GM12891 (cell line): Measurements from ENCODE around the gene CCSER2.
A peak's percentile ranks its signal among the peaks of the same experiment; 100 is the strongest.

Experiments
- DNase-seq: peaks from one replicate; pipeline ENCODE4 v3.0.0; 2011; ENCODE audit warnings: low spot score; ENCODE audit not compliant: insufficient read length
- FAIRE-seq: peaks from 2 replicates; lab custom pipeline; 2011; peaks lifted over from hg19 to GRCh38; lab: Jason Lieb, UNC
- PAX5 ChIP-seq: IDR thresholded peaks from 2 replicates; pipeline ENCODE4 v1.6.1; 2011; ENCODE audit warnings: low read length, moderate library complexity, mild to moderate bottlenecking; ENCODE audit not compliant: insufficient read depth, severe bottlenecking
- POLR2A ChIP-seq: IDR thresholded peaks from 2 replicates; pipeline ENCODE4 v1.6.1; 2011; ENCODE audit warnings: low read depth, low read length, control low read depth
- POLR2AphosphoS5 ChIP-seq: IDR thresholded peaks from 2 replicates; pipeline ENCODE4 v1.6.1; 2011; ENCODE audit warnings: low read depth, low read length, control low read depth
- POU2F2 ChIP-seq: IDR thresholded peaks from 2 replicates; pipeline ENCODE4 v1.6.1; 2011; ENCODE audit warnings: low read depth, mild to moderate bottlenecking, control low read depth, low read length, moderate library complexity
- SPI1 ChIP-seq: IDR thresholded peaks from 2 replicates; pipeline ENCODE4 v1.6.1; 2011; ENCODE audit warnings: low read depth, low read length, control low read depth
- TAF1 ChIP-seq: IDR thresholded peaks from 2 replicates; pipeline ENCODE4 v1.6.1; 2011; ENCODE audit warnings: low read depth, low read length, control low read depth

CCSER2 gene

DNA sequence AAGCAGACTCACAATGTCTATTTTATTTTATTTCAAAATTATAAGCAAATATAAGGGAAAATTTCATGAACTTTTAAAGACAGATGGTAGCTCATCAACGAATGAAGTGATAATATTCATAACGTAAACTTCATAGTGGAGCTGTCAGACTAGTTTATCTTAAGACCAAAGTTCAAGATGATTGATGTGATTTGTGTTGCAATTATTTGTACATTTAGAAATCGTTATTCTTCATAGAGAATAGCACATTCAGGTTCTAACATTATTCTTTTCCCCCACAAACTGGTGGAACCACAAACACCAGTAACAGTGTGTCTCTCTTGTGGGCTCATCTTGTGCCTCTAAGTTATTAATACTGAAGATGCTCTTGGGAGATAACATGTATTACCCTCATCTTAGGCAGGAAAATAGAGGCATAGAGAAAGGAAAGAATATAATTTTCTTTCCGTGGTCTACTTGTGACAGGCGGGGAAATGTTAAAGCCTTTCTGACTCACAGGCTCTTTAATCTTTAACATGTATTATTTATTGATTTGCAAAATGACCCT lies 37.0 kb downstream of the CCSER2 start:
- no peak for TF ChIP-seq POLR2AphosphoS5
- TF ChIP-seq TAF1 = no peak
- TF ChIP-seq POLR2A = no peak
- TF ChIP-seq SPI1 = no peak
- no peak for TF ChIP-seq PAX5
- TF ChIP-seq POU2F2 = no peak
- FAIRE-seq = no peak
- no peak for DNase-seq

GRCh38 chr10:84366041-84366440 lies 37.7 kb downstream of the CCSER2 start:
- no peak for TF ChIP-seq POU2F2
- TF ChIP-seq POLR2A = no peak
- TF ChIP-seq POLR2AphosphoS5 = no peak
- TF ChIP-seq TAF1 = no peak
- TF ChIP-seq SPI1 = no peak
- no peak for TF ChIP-seq PAX5
- FAIRE-seq (no peak), DNase-seq (no peak)

- TF ChIP-seq POLR2AphosphoS5 (no peak), TAF1 (no peak), POU2F2 (no peak), PAX5 (no peak), POLR2A (no peak), SPI1 (no peak)
- FAIRE-seq = no peak
Observed at GRCh38 chr10:84367256-84367655, 38.9 kb downstream of the CCSER2 start.

GRCh38 chr10:84368828-84369227 lies 40.4 kb downstream of the CCSER2 start:
- DNase-seq (no peak), FAIRE-seq (no peak)
- no peak for TF ChIP-seq TAF1
- TF ChIP-seq POLR2AphosphoS5 = no peak
- no peak for TF ChIP-seq POU2F2
- no peak for TF ChIP-seq PAX5
- no peak for TF ChIP-seq POLR2A
- TF ChIP-seq SPI1 = no peak

More at GRCh38 chr10:84367256-84367655, 38.9 kb downstream of the CCSER2 start:
- no peak for DNase-seq

DNA sequence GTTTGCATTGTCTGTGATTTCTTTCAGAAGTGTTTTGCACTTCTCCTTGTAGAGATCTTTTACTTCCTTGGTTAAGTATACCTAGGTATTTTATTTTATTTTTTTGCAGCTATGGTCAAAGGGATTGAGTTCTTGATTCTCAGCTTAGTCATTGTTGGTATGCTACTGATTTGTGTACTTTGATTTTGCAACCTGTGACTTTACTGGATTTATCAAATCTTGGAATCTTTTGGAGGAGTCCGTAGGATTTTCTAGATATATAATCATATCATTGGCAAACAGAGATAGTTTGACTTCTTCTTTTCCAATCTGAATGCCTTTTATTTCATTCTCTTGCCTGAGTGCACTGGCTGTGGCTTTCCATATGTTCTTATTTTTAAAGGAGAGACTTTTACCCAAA lies 41.9 kb downstream of the CCSER2 start:
- DNase-seq (no peak), FAIRE-seq (no peak)
- no peak for TF ChIP-seq TAF1
- TF ChIP-seq POLR2A = no peak
- TF ChIP-seq POLR2AphosphoS5 = no peak
- TF ChIP-seq SPI1 = no peak
- TF ChIP-seq PAX5 = no peak
- no peak for TF ChIP-seq POU2F2

DNA sequence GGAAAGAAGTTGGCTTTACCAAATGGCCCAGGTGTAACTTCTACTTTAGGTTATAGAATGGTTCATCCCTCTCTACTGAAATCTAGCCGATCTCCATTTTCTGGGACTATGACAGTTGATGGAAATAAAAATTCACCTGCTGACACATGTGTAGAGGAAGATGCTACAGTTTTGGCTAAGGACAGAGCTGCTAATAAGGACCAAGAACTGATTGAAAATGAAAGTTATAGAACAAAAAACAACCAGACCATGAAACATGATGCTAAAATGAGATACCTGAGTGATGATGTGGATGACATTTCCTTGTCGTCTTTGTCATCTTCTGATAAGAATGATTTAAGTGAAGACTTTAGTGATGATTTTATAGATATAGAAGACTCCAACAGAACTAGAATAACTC lies 43.6 kb downstream of the CCSER2 start:
- TF ChIP-seq PAX5 (no peak), POLR2AphosphoS5 (no peak)

DNA sequence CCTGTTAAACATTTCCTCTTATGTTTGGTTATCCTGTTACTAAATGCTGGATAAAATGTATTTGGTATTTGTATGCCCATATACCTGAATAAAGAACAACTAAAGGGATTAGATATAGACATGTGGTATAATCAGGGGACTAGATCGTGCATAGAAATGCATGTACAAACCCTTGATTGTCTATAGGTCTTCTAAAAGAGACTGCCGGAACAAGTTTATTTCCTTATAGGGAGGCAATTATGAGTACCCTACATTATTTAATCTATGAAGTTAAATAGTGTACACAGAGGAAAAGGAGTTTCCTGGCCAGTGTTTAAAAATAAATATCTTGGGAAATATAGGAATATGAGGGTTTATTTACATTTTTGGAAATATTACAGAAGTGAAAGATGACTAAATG lies 44.6 kb downstream of the CCSER2 start:
- DNase-seq (no peak), FAIRE-seq (no peak)
- TF ChIP-seq POLR2A (no peak), SPI1 (no peak), PAX5 (no peak), TAF1 (no peak), POLR2AphosphoS5 (no peak), POU2F2 (no peak)

More for the DNA sequence above, 43.6 kb downstream of the CCSER2 start:
- DNase-seq = no peak
- no peak for FAIRE-seq

DNA sequence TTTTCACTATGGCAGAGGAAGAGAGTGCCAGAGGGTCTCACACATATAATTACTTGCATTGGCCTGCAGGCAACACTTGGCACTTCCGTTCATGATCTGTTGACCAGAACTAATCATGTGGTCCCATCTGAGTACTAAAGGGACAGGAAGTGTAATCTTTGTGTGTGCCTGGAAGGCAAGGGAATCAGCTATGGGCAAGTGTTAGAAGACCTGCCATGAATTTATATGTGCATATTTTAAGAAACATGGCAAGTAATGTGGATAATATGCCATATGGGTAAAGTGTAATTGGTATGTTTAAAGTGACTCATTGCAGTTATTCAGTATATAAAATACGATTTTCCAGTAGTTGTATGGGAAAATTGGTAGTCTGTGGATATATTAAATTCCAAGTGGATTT lies 46.1 kb downstream of the CCSER2 start:
- FAIRE-seq (peak; percentile 28), DNase-seq (no peak)
- TF ChIP-seq POLR2A (no peak), SPI1 (no peak), TAF1 (no peak), POLR2AphosphoS5 (no peak), PAX5 (no peak), POU2F2 (no peak)

DNA sequence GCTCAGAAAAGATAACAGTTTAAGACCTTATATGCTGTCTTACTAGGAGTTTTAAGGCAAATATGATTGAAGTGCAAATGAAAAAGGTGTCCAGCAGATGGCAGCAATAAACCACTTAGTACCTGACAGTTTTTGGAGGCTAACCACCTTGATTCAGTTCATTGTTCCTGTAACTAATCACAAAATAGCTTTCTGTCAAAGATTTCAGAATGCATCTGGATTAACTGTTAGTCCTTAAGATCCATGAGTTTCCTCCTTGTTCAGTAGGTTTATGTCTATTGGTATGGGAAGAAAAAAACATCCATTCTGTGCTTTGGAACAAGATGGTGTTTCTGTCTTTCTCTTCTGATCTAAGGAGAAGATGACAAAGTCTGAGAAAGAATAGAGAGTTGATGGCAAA lies 46.6 kb downstream of the CCSER2 start:
- FAIRE-seq (peak; percentile 95), DNase-seq (no peak)
- TF ChIP-seq POLR2A (no peak), POLR2AphosphoS5 (no peak), SPI1 (no peak), TAF1 (no peak), PAX5 (no peak), POU2F2 (no peak)

GRCh38 chr10:84375881-84376280 lies 47.5 kb downstream of the CCSER2 start:
- FAIRE-seq = peak; percentile 41
- no peak for DNase-seq
- TF ChIP-seq POLR2A (no peak), TAF1 (no peak), PAX5 (no peak), SPI1 (no peak), POLR2AphosphoS5 (no peak), POU2F2 (no peak)

DNA sequence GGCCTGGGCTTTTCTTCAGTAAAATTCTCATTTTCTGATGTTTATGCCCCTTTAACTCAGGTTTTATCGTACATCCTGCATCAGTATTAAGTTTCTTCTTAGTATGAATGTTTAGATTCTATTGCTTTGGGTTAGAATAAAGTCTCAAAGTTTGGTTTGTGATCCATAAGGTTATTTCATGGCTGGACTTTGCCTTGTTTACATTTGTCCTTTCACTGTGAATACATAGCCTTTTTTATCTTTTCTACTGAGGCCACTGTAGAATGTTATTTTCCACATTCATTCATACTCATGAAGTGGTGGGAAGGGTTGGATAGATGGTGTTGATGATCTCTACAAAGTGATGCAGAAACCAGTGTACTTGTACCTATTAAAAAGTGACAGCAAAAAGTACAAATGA lies 59.8 kb downstream of the CCSER2 start:
- TF ChIP-seq PAX5 (no peak), TAF1 (no peak), POLR2A (no peak), POLR2AphosphoS5 (no peak), SPI1 (no peak), POU2F2 (no peak)
- no peak for DNase-seq
- FAIRE-seq = no peak
